ENCODE data around the gene CCIN. TPM values are rescaled to one million over a fixed set of nuclear protein-coding genes. Genes with fewer than 3 reads are reported as not detected.
A peak's percentile ranks its signal among the peaks of the same experiment; 100 is the strongest.

Gene CCIN
- total RNA-seq, 2 donors from 2014 or later = 2.0 to 2.5 TPM

DNA sequence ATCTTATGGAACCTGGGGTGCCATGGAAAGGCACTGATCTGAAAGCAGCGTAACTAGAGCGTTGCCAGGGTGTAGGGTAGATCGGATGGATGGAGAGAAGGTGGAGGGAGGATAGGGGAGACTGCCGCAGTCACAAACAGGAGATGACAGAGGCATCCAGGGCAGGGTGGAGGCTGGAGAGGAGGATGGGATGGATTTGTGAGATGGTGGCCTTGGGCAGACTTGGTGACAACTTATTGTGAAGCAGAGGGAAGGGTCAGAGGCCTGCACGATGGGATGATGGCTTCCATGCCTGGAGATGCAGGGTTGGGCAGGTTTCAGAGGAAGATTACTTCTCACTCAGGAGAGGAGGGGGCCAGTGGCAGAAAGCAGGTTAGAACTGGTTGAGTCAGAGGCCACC, 30.3 kb upstream of the CCIN start:
- peak; percentile 53 for DNase-seq (ENCODE audit: low spot score)

DNA sequence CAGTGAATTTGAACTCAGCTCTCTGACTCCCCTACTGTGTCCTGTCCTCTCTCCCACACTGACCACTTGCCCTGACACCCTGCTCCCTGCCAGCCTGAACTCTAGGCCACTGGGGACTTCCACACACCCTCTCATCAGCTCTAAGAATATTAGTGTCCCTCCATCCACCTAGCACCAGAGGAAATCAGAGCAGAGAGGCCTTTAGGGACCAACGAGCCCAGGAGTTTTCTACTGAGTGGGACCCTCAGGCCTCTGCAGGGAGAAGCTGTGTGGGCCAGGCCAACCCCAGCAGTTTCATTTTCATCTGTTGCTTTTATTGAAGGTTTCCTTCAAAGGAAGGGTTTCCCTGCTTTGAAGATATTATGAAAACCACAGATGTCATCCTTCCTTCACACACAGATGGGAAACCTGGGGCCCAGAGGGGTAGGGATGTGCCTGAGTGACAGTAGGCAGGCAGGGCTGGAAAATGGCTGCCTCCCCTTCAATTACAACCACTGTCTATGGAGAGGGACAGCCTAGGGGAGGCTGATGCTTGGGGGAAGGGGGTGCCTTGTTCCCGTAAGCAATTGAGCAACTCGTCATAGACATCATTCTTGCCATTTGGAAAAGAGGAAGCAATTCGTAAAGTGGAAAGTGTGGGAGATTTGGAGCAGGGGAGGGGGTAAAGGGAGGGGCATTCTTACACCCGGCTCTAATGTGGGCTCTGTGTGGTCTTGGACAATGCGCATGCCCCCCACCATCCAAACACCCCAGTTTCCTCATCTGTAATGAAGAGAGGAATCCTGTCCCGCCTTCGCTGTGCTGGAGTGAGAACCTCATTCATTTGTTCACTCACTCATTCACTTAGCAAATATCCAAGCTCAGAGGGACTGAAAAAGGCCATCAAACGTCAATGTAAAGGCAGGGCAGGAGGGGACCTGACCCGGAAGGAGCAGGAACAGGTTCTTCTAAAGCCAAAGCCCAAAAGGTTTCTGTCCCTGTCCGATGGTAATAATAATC, 28.8 kb upstream of the CCIN start:
- DNase-seq (ENCODE audit: low spot score) = peak; percentile 59
- intact Hi-C loops (cut with DNase I) = loop anchor here in 1 of 2 donors (1.0 kb wide), 1 partner anchor 50 kb away; the partner anchor contains the start of gene CLTA

More for the DNA sequence above, 30.3 kb upstream of the CCIN start:
- intact Hi-C loops (cut with DNase I) = no loop called here

DNA sequence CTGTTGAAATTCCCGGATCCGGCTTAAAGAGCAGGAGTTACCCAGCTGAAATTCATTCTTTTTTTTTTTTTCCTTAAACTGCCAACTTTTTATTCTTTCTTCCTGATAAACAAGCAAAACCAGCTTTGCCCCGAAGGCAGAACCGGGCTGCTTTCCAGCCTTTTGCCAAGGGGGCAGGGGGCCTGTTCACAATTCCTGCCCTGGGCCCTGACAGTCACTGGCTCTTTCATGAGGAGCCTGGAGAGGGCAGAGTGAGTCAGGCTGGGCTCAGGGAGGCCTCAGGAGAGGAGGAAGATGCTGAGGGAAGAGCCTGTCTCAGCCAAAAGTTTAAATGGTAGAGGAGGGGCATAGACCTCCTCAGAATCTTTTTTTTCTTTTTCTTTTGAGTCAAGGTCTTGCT, 27.9 kb upstream of the CCIN start:
- DNase-seq (ENCODE audit: low spot score) = peak; percentile 82
- intact Hi-C loops (cut with DNase I) = loop anchor here in 1 of 2 donors (1.0 kb wide), 1 partner anchor 49 kb away; the partner anchor contains the start of gene CLTA

DNA sequence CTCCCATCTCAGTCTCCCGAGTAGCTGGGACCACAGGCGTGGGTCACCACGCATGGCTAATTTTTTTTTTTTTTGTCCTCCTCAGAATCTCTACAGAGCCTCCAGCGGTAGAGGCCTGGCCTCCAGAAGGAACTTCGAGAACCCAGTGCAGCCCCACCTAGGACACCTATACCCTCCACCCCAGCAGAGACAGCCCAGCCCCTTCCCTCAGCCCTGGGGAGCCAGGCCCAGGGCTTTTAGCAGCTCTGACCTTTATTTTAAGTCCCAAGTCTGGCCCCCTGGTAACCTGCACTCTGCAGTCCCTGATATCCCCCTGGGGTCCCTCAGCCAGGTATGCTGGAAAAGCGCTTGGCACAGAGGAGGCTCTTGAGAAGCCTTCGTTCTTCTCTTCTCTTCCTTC, 27.4 kb upstream of the CCIN start:
- intact Hi-C loops (cut with DNase I) = loop anchor here in 1 of 2 donors (1.0 kb wide), 1 partner anchor 49 kb away; the partner anchor contains the start of gene CLTA
- peak; percentile 53 for DNase-seq (ENCODE audit: low spot score)

DNA sequence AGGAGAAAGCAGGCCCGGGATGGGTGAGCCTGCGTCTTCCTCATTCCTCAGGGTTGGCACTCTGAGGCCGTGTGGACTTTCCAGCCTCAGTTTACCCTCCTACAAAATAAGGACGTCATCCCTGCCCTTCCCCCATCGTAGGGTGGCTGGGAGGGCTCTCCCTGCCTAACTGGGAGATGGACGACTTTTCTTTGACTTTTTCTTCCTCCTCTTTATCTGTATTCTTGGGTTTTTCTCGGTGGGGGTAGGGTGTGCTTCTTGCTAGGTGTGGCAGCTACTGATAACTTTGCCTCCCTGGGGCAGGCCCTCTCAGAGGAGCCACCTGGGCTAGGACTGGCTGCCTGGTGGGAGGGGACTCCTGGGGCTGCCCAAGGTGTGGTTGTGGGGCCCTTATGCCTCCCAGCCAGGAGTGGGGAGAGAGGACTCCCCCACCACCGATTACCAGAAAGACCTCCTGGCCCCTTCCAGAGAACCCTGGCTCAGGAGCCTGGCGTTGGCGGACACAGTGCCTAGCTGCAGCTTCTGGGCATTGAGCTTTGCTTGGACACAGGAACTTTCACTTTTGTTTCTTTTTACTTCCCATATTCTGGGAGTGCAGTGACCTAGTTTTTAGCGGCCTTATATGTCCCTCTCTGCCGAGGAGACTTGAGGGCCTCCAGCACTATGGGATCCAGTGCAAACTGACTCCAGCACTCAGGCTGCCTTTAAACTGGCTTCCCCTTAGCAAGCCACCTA, 26.5 kb upstream of the CCIN start:
- peak; percentile 61 for DNase-seq (ENCODE audit: low spot score)
- intact Hi-C loops (cut with DNase I) = no loop called here

DNA sequence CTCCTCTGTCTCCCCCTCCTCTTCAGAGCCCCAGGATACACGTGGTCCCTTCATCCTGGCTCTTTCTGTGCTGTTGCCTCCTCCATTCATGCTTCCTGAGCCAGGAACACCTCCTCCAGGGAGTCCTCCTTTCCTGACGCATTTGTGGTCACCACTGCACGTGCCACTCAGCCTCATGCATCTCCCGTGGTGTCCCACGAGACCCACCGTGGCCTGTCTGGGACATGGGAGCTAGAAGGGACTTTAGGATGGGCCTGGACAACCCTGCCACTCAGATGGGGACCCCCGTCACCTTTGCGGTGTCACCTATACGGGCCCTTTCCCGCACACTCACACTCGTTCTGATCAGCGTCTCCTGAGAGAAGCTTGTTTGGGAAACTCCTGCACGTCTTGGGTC, 25.9 kb upstream of the CCIN start:
- intact Hi-C loops (cut with DNase I) = no loop called here
- DNase-seq (ENCODE audit: low spot score) = peak; percentile 84

DNA sequence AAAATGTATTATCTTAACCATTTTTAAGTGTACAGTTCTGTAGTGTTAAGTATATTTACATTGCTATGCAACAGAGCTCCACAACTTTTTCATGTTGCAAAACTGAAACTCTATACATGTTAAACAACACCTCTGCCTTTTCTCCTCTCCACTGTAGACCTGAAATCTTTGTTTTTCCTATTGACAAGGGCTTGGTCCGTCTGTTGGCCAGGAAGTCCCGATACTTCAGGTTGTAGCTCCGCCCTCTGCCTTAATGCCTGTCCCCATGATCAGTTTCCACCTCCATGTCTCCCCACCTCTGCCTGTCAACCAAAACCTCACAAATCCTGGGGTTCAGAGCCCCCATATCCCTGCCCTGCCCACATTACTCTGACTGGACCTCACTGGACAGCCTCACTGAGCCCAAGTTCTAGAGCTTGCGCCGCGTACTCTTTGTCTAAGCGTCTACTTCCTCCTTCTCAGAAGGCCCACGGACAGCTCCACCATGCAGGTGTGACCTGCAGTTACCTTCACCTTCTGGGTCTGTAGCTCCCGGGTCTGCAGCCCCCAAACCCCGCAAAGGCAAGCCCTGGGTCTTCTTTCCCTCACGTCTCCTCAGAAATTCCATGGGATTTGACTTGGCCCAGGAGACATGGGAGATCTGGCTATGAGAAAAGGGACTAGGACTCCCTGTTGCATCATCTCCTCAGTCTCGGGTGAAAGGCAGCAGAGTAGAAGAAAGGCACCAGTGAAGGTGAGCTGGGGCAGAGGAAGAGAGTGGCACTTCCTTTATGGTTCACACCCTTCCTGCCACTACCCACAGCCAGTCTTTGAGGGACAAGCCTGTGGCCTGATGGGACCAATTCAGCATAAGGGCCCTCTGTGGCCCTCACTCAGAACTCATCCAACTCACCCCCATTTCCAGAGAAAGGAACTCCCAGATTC, 24.6 kb upstream of the CCIN start:
- peak; percentile 18 for DNase-seq (ENCODE audit: low spot score)
- intact Hi-C loops (cut with DNase I) = no loop called here

DNA sequence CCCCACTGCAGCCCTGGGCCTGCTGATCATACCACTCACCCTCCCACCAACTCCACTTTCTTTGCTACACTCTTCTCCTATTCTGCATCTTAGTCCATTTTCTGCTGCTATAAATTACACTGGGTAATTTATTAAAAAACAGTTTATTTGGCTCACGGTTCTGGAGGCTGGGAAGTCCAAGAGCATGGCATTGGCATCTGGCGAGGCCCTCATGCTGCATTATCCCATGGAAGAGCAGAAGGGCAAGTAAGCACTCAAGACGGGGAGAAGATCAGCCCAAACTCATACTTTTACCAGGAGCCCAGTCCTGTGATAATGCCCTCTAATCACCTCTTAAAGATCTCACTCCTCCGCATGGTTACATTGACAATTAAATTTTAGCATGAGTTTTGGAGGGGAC, 23.2 kb upstream of the CCIN start:
- no peak for DNase-seq (ENCODE audit: low spot score)

DNA sequence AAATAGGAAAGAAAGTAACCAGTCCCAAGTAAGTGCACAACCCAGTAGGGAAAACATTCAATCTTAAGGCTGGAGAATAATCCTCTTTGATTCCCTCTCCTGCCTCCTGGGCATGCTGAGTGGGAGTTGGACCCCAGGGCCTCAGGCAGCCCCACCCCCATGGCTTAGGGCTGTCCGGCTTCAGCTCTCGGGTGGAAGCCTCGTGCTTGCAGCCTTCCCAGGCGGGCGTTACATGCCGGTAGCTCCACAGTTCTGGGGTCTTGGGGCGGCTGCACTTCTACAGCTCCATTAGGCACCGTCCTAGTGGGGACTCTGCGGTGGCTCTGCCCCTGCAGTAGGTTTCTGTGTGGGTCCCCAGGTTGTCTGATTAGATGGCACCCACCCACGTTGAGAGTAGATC, 22.5 kb upstream of the CCIN start:
- intact Hi-C loops (cut with DNase I) = no loop called here
- peak; percentile 30 for DNase-seq (ENCODE audit: low spot score)

More for the DNA sequence above, 23.2 kb upstream of the CCIN start:
- intact Hi-C loops (cut with DNase I) = no loop called here

DNA sequence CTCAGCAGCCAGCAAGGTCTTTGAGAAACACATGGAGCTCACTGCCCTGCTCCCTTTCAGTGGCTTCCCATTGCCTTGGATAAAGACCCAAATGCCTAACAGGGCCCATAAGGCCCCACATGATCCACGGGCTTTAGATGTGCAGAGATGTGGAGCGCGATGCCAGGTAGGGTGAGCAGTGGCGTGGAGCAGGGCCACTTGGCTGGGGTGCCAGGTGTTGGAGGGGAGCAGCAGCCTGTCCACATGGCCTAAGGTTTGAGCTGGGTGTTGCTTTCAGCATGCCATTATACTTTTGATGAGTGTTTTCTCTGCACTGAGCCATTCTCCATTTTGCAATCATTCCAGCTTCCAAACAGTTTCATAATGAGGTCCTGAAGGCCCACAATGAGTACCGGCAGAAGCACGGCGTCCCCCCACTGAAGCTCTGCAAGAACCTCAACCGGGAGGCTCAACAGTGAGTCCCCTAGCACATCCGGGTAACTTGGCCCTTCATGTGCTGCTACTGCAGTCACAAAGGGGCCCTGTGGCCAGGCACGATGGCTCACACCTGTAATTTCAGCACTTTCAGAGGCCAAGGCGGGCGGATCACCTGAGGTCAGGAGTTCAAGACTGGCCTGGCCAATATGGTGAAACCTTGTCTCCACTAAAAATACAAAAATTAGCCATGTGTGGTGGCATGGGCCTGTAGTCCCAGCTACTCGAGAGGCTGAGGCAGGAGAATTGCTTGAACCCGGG, 21.6 kb upstream of the CCIN start:
- intact Hi-C loops (cut with DNase I) = no loop called here

DNA sequence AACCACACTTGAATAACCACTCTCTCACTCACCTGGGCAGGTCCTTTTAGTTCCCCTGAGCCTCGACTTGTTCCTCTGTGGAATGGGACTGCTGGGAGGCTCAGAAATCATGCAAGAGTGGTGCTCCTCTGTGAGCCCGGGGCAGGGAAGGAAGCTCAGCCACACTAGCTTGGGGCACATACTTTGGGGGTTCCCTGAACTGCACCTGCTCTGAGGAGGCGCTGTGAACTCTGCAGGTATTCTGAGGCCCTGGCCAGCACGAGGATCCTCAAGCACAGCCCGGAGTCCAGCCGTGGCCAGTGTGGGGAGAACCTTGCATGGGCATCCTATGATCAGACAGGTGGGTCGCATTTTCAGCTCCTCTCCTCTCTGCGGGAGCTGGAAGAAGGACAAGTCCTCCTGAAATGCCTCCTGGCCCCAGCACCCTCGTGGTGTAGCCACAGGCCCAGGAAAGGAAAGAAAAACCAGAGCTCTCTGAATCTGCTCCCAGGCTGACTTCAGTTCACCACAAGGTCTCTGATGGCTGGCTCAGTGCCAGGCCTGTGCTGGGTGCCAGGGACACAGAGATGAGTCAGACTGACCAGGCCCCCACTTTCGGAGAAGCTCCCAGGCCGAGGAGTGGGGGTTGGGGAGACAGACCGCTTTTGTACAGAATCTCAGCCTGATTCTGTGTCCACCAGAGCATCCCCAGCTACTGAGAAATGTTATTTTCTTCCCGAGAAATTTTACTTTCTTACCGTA, 20.7 kb upstream of the CCIN start:
- DNase-seq (ENCODE audit: low spot score) = peak; percentile 99
- intact Hi-C loops (cut with DNase I) = no loop called here

More for the DNA sequence above, 21.6 kb upstream of the CCIN start:
- DNase-seq (ENCODE audit: low spot score) = no peak

DNA sequence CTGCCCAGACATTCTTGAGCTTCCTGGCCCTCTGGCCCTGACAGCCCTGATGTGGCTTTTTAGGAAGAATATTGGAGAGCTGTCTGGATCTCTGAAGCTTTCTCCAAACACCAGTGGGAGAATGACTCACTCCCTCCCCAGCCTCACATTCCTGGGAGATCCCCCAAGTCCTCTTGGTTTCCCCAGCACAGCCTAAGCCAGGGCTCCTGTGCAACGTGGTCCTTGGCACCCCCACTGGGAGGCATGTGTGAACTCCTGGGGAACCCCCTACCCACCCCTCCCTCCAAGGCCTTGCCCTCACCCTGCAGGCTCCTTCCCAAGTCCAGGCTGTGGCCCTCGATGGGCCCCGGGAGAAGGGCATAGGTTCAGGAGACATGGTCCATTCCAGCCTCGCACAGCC, 20.0 kb upstream of the CCIN start:
- intact Hi-C loops (cut with DNase I) = no loop called here
- DNase-seq (ENCODE audit: low spot score) = no peak

DNA sequence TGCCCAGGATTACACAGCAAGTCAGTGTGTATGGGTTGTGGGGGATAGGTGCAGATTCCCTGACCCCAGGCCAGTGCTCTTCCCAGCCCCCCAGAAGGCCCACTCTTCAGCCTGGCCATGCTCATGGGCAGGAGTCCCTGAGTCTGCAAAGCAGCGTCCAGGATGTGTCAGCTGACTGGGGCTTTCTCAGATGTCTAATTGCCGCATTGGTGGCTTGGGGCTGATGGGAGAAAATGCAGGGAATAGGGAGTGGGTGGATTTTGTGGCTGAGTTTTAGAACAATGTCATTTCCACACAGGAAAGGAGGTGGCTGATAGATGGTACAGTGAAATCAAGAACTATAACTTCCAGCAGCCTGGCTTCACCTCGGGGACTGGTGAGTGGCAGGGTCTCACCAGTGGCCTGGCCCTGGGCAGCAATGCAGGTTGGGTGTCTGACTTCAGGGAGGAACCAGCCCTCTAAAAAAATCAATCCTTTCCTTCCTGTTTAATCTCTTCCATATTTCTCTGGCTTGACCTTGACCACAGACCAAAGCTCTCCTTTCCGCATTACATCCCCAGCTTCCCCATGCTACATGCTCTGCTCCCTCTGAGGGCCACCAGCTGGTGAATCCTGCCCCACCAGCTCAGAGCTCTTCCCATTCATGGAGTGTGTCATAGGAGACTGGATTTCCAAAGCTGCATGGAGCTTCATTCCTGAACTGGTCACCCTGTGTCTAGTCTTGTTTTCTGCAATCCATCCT, 18.4 kb upstream of the CCIN start:
- intact Hi-C loops (cut with DNase I) = no loop called here
- no peak for DNase-seq (ENCODE audit: low spot score)

DNA sequence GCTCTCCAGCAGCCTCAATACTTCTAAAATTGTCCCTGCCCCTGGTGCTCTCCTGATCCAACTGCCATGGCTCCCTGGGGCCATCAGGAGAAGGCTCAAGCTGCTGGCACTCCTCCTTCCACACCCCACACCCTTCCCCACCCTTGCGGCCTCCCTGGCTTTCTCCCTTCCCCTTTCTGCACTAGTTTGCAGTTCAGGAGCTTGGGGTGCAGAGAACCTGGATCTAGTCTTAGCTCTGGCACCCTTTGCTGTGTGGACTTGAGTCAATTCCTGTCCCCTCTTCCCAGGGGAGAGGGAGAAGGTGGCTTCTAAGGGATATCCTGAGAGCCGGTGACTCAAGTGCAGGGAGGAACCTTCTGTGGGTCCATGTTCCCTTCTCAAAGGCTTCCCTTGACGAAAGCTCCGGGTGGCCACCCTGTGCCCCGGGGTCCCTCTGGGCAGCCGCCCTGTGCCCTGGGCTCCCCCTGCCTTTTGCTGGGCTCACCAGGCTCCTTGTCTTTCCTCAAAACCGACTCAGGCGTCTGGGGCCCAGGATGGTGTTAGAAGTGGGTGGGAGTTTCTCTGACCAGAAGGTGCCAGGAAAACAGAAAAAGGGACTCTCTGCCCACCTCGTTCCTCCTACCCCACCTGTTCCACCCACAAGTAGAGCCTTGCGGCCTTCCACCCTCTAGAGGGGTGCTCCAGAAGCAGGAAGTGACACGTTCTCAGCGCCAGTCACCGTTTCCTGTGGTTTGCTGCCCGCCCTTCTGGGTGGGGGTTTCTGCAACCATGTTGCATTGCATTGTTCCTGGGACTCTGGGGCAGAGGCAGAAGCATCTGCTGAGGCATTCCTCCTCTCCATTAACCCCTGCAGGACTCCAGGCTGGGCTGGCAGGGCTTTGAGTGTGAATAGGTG, 17.6 kb upstream of the CCIN start:
- DNase-seq (ENCODE audit: low spot score) = peak; percentile 93
- intact Hi-C loops (cut with DNase I) = no loop called here

DNA sequence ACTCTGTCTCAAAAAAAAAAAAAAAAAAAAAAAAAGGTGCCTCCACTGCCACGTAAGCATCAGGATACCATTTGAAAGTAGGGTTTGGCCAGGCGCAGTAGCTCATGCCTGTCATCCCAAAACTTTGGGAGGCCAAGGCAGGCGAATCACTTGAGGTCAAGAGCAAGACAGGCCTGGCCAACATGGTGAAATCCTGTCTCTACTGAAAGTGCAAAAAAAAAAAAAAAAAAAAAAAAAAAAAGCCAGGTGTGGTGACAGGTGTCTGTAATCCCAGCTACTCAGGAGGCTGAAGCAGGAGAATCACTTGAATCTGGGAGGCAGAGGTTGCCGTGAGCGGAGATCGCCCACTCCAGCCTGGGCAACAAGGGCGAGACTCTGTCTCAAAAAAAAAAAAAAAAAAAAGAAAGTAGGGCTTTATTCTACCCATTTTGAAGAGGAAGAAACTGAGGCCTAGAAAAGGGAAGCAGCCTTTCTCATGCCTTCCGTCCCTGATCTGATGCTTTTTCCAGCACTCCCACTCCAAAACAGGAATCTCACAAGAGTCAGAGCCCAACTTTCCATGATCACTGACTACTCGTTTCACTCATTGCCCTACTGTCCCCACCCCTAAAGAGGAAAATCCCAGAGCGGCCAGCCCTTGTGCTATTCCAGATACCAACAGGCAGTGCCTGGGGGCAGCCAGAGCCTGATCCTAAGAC, 16.3 kb upstream of the CCIN start:
- DNase-seq (ENCODE audit: low spot score) = no peak
- intact Hi-C loops (cut with DNase I) = no loop called here

All from posterior vena cava (tissue), 2 donors.